ENCODE data around the gene MASP1.
"Not testable (repeated sequence)": the region's sequence is repeated elsewhere in the genome, so short reads cannot be mapped to it uniquely, and the experiment has no call there.

The MASP1 gene

GRCh38 chr3:187207624-187208023, 83.9 kb downstream of the MASP1 start:
- H3K4me3 ChIP-seq (replicated peaks; ENCODE audit: low read depth, low read length) = no peak overlapping the region
- H3K27me3 ChIP-seq (replicated peaks; ENCODE audit: control insufficient read depth, insufficient read depth, low read length) = no peaks in the 10 kb centered on the region; the same call in none of the 2 replicates
- TF ChIP-seq, protein P1, sequence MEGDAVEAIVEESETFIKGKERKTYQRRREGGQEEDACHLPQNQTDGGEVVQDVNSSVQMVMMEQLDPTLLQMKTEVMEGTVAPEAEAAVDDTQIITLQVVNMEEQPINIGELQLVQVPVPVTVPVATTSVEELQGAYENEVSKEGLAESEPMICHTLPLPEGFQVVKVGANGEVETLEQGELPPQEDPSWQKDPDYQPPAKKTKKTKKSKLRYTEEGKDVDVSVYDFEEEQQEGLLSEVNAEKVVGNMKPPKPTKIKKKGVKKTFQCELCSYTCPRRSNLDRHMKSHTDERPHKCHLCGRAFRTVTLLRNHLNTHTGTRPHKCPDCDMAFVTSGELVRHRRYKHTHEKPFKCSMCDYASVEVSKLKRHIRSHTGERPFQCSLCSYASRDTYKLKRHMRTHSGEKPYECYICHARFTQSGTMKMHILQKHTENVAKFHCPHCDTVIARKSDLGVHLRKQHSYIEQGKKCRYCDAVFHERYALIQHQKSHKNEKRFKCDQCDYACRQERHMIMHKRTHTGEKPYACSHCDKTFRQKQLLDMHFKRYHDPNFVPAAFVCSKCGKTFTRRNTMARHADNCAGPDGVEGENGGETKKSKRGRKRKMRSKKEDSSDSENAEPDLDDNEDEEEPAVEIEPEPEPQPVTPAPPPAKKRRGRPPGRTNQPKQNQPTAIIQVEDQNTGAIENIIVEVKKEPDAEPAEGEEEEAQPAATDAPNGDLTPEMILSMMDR (IDR thresholded peaks at IDR 0.05; ENCODE audit: insufficient read depth, low read length, poor library complexity, severe bottlenecking) = no peak
- no peak for DNase-seq (ENCODE audit: extremely low read depth, insufficient read length)
- H3K36me3 ChIP-seq (ENCODE audit: control insufficient read depth, insufficient read depth, low read length) = no peaks in the 10 kb centered on the region

DNA sequence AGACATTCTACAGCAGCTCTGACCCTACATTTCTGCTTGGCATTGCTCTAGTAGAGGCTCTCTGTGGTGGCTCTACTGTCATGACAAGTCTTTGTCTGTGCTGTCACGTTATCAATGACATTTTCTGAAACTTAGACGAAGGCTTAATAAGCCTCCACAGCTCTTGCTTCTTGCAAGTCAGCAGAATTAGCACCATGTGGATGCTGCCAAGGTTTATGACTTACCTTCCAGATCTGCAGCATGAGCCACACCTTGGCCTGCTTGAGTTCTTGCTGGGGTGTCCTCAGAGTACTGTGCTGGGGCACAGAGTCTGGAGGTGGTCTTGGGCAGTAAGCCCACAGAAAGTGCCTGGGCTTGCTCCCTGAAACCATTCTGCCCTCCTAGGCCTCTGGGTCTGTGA, 84.5 kb downstream of the MASP1 start:
- Histone ChIP-seq H3K27me3 (replicated peaks; ENCODE audit: control insufficient read depth, insufficient read depth, low read length) (no peaks in the 10 kb centered on the region; the same call in none of the 2 replicates), H3K36me3 (ENCODE audit: control insufficient read depth, insufficient read depth, low read length) (no peaks in the 10 kb centered on the region), H3K4me3 (replicated peaks; ENCODE audit: low read depth, low read length) (no peak overlapping the region)

DNA sequence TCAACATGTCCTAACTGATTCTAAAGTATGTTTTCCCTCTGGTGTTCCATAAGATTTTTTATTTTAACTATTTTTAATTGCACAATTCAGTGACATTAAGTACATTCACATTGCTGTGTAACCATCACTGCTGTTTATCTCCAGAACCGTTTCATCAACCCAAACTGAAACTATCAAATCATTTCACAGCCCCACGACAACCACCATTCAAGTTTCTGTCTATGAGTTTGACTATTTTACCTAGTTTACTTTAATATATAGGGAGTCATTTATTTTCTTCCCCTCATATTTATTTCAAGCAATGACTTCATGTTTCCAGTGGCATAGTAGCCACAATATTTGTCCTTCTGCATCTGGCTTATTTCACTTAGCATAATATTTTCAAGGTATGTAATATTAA, 85.9 kb downstream of the MASP1 start:
- DNase-seq (ENCODE audit: extremely low read depth, insufficient read length) = no peak
- H3K27me3 ChIP-seq (replicated peaks; ENCODE audit: control insufficient read depth, insufficient read depth, low read length) = no peaks in the 10 kb centered on the region; the same call in none of the 2 replicates

More for the DNA sequence above, 84.5 kb downstream of the MASP1 start:
- DNase-seq (ENCODE audit: extremely low read depth, insufficient read length) = no peak
- TF ChIP-seq, protein P1 (IDR thresholded peaks at IDR 0.05; ENCODE audit: insufficient read depth, low read length, poor library complexity, severe bottlenecking) = no peak

GRCh38 chr3:187199463-187200050, 92.0 kb downstream of the MASP1 start:
- H3K27me3 ChIP-seq (replicated peaks; ENCODE audit: control insufficient read depth, insufficient read depth, low read length); H3K36me3 ChIP-seq (ENCODE audit: control insufficient read depth, insufficient read depth, low read length); H3K4me3 ChIP-seq (replicated peaks; ENCODE audit: low read depth, low read length); DNase-seq (ENCODE audit: extremely low read depth, insufficient read length): not testable (repeated sequence)

More for the DNA sequence above, 85.9 kb downstream of the MASP1 start:
- TF ChIP-seq, protein P1 (IDR thresholded peaks at IDR 0.05; ENCODE audit: insufficient read depth, low read length, poor library complexity, severe bottlenecking) = no peak
- no peak overlapping the region for H3K4me3 ChIP-seq (replicated peaks; ENCODE audit: low read depth, low read length)
- no peaks in the 10 kb centered on the region for H3K36me3 ChIP-seq (ENCODE audit: control insufficient read depth, insufficient read depth, low read length)

- H3K36me3 ChIP-seq (ENCODE audit: control insufficient read depth, insufficient read depth, low read length) = no peaks in the 10 kb centered on the region
- TF ChIP-seq, protein P1 (IDR thresholded peaks at IDR 0.05; ENCODE audit: insufficient read depth, low read length, poor library complexity, severe bottlenecking) = no peak
- no peak for DNase-seq (ENCODE audit: extremely low read depth, insufficient read length)
- no peaks in the 10 kb centered on the region; the same call in 1 of the 2 replicates for H3K27me3 ChIP-seq (replicated peaks; ENCODE audit: control insufficient read depth, insufficient read depth, low read length)
- H3K4me3 ChIP-seq (replicated peaks; ENCODE audit: low read depth, low read length) = no peak overlapping the region
Measured at GRCh38 chr3:187198490-187198889, 93.0 kb downstream of the MASP1 start.

DNA sequence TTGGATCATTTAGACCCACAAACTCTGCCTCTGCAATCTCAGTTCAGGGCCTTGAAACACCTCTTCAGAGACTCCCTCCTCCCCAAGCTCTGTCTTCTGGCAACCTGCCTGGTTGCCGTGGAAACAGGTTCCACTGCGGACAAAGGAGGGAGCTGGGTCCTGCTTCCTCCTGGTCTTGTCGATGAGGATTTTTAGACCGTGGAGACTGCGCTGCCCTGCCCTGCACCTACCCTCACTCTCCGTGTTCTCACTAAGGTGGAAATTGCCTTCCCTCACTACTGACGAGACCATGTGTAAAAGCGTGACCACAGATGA, 94.2 kb downstream of the MASP1 start, which contains the start of gene RTP1:
Gene RTP1, plus strand, starts transcription at position 152 of the 315 bp plus-strand sequence. Its CDS starts 30 bp downstream, at position 182.
- TF ChIP-seq, protein P1 (IDR thresholded peaks at IDR 0.05; ENCODE audit: insufficient read depth, low read length, poor library complexity, severe bottlenecking) = no peak
- Histone ChIP-seq H3K4me3 (replicated peaks; ENCODE audit: low read depth, low read length) (no peak within 1 kb of the TSS), H3K36me3 (ENCODE audit: control insufficient read depth, insufficient read depth, low read length) (no peaks in the 10 kb centered on the region), H3K27me3 (replicated peaks; ENCODE audit: control insufficient read depth, insufficient read depth, low read length) (no peaks in the 10 kb centered on the region; the same call in 1 of the 2 replicates)
- no peak for DNase-seq (ENCODE audit: extremely low read depth, insufficient read length)
